H1 (cell line): Measurements from ENCODE around the gene ZNF823.

Experiments used
- FOSL1 ChIP-seq: IDR thresholded peaks from 2 replicates; pipeline ENCODE4 v1.6.1; 2011; ENCODE audit warnings: mild to moderate bottlenecking, low read depth, low read length, moderate library complexity; ENCODE audit not compliant: insufficient read depth
- HDAC2 ChIP-seq, 2 experiments: fragments of 300-600 bp in 1 of 2; sonication (generic) in 1 of 2; IDR thresholded peaks; 2 replicates each; pipeline ENCODE4 v1.6.1; 2011 to 2012; ENCODE audit warnings: low read depth in 2 of 2, low read length in 2 of 2, mild to moderate bottlenecking in 2 of 2, moderate library complexity in 2 of 2, borderline replicate concordance in 1 of 2, inconsistent platforms in 1 of 2

DNA sequence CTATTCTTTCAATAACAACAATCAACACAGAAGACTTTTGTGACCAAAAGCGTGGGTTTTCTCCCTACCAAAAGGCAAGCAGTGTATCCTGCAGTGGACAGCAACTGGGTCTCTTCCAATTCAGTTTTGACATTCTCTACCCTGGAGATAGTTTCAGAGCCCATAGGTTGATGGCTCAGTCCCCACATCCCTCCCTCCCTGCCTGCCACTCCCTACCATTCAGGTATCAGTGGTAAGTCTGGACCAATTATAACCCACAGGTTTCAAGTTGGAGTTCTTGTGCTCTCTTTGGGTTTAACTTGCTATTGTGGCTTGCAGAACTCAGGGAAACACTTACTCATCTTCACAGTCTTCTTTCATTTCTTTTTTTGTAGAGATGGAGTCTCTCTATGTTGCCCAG lies 60.2 kb downstream of the ZNF823 start:
- no peak for TF ChIP-seq FOSL1
- TF ChIP-seq HDAC2 (IDR thresholded peaks at IDR 0.05; ENCODE audit: borderline replicate concordance in 1 of 2, low read depth in 2 of 2, low read length in 2 of 2): no peak
